SK-N-SH (cell line): ENCODE results near the gene C1QC.

ENCODE experiments used
- CHD2 ChIP-seq: fragments of 150-350 bp; IDR thresholded peaks from 2 replicates; pipeline ENCODE4 v1.6.1; 2018; ENCODE audit warnings: low read length; ENCODE audit not compliant: partially characterized antibody
- CTCF ChIP-seq: fragments of 200-600 bp; sonication (generic); IDR thresholded peaks from 2 replicates; pipeline ENCODE4 v1.6.1; 2017; ENCODE audit warnings: antibody characterized with exemption, mild to moderate bottlenecking, moderate library complexity
- EP300 ChIP-seq, 2 experiments: IDR thresholded peaks; 2 replicates each; pipeline versions ENCODE4 v1.4.0 to v1.6.1; 2012; ENCODE audit warnings: borderline replicate concordance in 1 of 2, low read depth in 1 of 2, low read length in 1 of 2
- FOXM1 ChIP-seq: IDR thresholded peaks from 2 replicates; pipeline ENCODE4 v1.4.0; 2012; ENCODE audit warnings: low read depth, mild to moderate bottlenecking
- GABPA ChIP-seq: IDR thresholded peaks from 2 replicates; pipeline ENCODE4 v1.4.0; 2012; ENCODE audit warnings: low read depth, mild to moderate bottlenecking
- NRF1 ChIP-seq: IDR thresholded peaks from 2 replicates; pipeline ENCODE4 v1.6.1; 2012; ENCODE audit warnings: low read depth, mild to moderate bottlenecking, low read length
- RCOR1 ChIP-seq: fragments of 150-350 bp; IDR thresholded peaks from 2 replicates; pipeline ENCODE4 v1.6.1; 2017; ENCODE audit warnings: antibody characterized with exemption, low read length
- TAF1 ChIP-seq: IDR thresholded peaks from 2 replicates; pipeline ENCODE4 v1.6.1; 2012; ENCODE audit warnings: low read depth, mild to moderate bottlenecking, low read length, moderate library complexity, borderline replicate concordance
- TEAD4 ChIP-seq: IDR thresholded peaks from 2 replicates; pipeline ENCODE4 v1.4.0; 2012; ENCODE audit warnings: mild to moderate bottlenecking, borderline replicate concordance; ENCODE audit not compliant: insufficient read depth
- USF1 ChIP-seq: IDR thresholded peaks from 2 replicates; pipeline ENCODE4 v1.4.0; 2012; ENCODE audit warnings: low read depth, borderline replicate concordance
- USF2 ChIP-seq: fragments of 150-350 bp; IDR thresholded peaks from 2 replicates; pipeline ENCODE4 v1.6.1; 2017; ENCODE audit warnings: antibody characterized with exemption, low read length, low read depth, borderline replicate concordance

- TF ChIP-seq CTCF (no peak), CHD2 (no peak), GABPA (no peak), EP300 (IDR thresholded peaks at IDR 0.05; ENCODE audit: borderline replicate concordance in 1 of 2, low read depth in 1 of 2, low read length in 1 of 2) (no peak), FOXM1 (no peak), TEAD4 (no peak), USF2 (no peak), TAF1 (no peak), USF1 (no peak), NRF1 (no peak), RCOR1 (no peak)
Observed at GRCh38 chr1:22618056-22618455, 25.4 kb upstream of the C1QC start.
